ENCODE data around the gene ZEB1. TPM values are rescaled to one million over a fixed set of nuclear protein-coding genes. Genes with fewer than 3 reads are reported as not detected.

ZEB1 gene
- total and polyA plus RNA-seq, 2 of the 13 experiments (the other 11 are each of a cell fraction or from before 2014, with no cell fraction given), result 9.6 to 18.0 TPM

- WGBS (ENCODE audit: low lambda C conversion rate), result 44% methylated on average over 5 of the region's 5 CpGs
- no peak for ATAC-seq
Observed at GRCh38 chr10:31270954-31271353, 48.1 kb upstream of the ZEB1 start.

More at GRCh38 chr10:31270954-31271353, 48.1 kb upstream of the ZEB1 start:
- Histone ChIP-seq H3K36me3 (replicated peaks in 1 of 2; ENCODE audit: control insufficient read depth in 1 of 2, insufficient read depth in 2 of 2, low read length in 2 of 2) (no peaks in the 10 kb centered on the region), H2AFZ (ENCODE audit: low read length) (no peak overlapping the region), H4K20me1 (ENCODE audit: insufficient read depth, low read length) (no peaks in the 10 kb centered on the region), H3K9ac (ENCODE audit: insufficient read depth, low read depth, low read length) (no peak overlapping the region), H3K9me3 (ENCODE audit: low read length) (no peaks in the 10 kb centered on the region), H3K27ac (ENCODE audit: extremely low read length, insufficient read depth, low read length) (no peak overlapping the region), H3K4me2 (ENCODE audit: low read depth, low read length) (no peak overlapping the region), H3K4me3 (replicated peaks in 1 of 3; ENCODE audit: insufficient read depth in 1 of 3, low read depth in 2 of 3, low read length in 3 of 3) (no peak overlapping the region), H3K27me3 (ENCODE audit: control insufficient read depth in 1 of 2, insufficient read depth in 2 of 2, low read length in 2 of 2) (no peaks in the 10 kb centered on the region), H3K4me1 (ENCODE audit: insufficient read depth, low read length) (no peaks in the 10 kb centered on the region), H3K79me2 (ENCODE audit: insufficient read depth, low read length) (no peaks in the 10 kb centered on the region)
- no peak for FAIRE-seq
- DNase-seq (ENCODE audit: low spot score), result no peak
- no TSS peak for BruUV-seq (replicated peaks)
- ChIA-PET POLR2A (no interaction called here), CTCF (ENCODE audit: low intra/inter-chr PET ratio, low total read pairs) (no interaction called here)
- in situ Hi-C loops (cut with HindIII; ENCODE audit: extremely low pct_ligation_motif_present, low pct_unique_long_range_greater_than_20kb) (no loop called here), intact Hi-C loops (cut with micrococcal nuclease; ENCODE audit: unreplicated experiment) (no loop called here)
- TF ChIP-seq CREBL2 (CRISPR knock-in tag; IDR thresholded peaks at IDR 0.05; ENCODE audit: borderline replicate concordance) (no peak), DNMT3B (CRISPR knock-in tag; conservative IDR thresholded peaks at IDR 0.05) (no peak), IRF2 (CRISPR knock-in tag; IDR thresholded peaks at IDR 0.05) (no peak), SAP130 (CRISPR knock-in tag; IDR thresholded peaks at IDR 0.05; ENCODE audit: low read depth) (no peak), ZNF709 (CRISPR knock-in tag; IDR thresholded peaks at IDR 0.05) (no peak), ZNF501 (CRISPR knock-in tag; IDR thresholded peaks at IDR 0.05) (no peak), ZNF83 (CRISPR knock-in tag; IDR thresholded peaks at IDR 0.05; ENCODE audit: borderline replicate concordance) (no peak), ZBTB26 (CRISPR knock-in tag; IDR thresholded peaks at IDR 0.05; ENCODE audit: borderline replicate concordance) (no peak), ZNF781 (CRISPR knock-in tag; IDR thresholded peaks at IDR 0.05; ENCODE audit: borderline replicate concordance, not compliant biosample characterization) (no peak), MTA1 (CRISPR knock-in tag; IDR thresholded peaks at IDR 0.05; ENCODE audit: borderline replicate concordance) (no peak), NONO (IDR thresholded peaks at IDR 0.05) (no peak), NONO (CRISPR knock-in tag; conservative IDR thresholded peaks at IDR 0.05) (no peak), REL (CRISPR knock-in tag; conservative IDR thresholded peaks at IDR 0.05) (no peak), YEATS4 (CRISPR knock-in tag; IDR thresholded peaks at IDR 0.05; ENCODE audit: borderline replicate concordance) (no peak), ZNF737 (CRISPR knock-in tag; IDR thresholded peaks at IDR 0.05; ENCODE audit: borderline replicate concordance) (no peak), GABPA (IDR thresholded peaks at IDR 0.05; ENCODE audit: low read depth, low read length) (no peak), GABPA (CRISPR knock-in tag; IDR thresholded peaks at IDR 0.05; ENCODE audit: low read depth) (no peak), FUBP1 (CRISPR knock-in tag; IDR thresholded peaks at IDR 0.05; ENCODE audit: borderline replicate concordance) (no peak), NCOR1 (IDR thresholded peaks at IDR 0.05; ENCODE audit: borderline replicate concordance, low read length) (no peak), TAF1 (CRISPR knock-in tag; IDR thresholded peaks at IDR 0.05) (no peak)
